HG03095 (cell line): Measurements from ENCODE around the gene ULK4.
"Not testable (repeated sequence)": the region's sequence is repeated elsewhere in the genome, so short reads cannot be mapped to it uniquely, and the experiment has no call there.

ENCODE experiments used
- ATAC-seq: cut with Tn5 transposase; IDR thresholded peaks from one replicate; pipeline ENCODE4 v1.9.1; 2021; ENCODE audit warnings: moderate library complexity; ENCODE audit not compliant: unreplicated experiment

The ULK4 gene

DNA sequence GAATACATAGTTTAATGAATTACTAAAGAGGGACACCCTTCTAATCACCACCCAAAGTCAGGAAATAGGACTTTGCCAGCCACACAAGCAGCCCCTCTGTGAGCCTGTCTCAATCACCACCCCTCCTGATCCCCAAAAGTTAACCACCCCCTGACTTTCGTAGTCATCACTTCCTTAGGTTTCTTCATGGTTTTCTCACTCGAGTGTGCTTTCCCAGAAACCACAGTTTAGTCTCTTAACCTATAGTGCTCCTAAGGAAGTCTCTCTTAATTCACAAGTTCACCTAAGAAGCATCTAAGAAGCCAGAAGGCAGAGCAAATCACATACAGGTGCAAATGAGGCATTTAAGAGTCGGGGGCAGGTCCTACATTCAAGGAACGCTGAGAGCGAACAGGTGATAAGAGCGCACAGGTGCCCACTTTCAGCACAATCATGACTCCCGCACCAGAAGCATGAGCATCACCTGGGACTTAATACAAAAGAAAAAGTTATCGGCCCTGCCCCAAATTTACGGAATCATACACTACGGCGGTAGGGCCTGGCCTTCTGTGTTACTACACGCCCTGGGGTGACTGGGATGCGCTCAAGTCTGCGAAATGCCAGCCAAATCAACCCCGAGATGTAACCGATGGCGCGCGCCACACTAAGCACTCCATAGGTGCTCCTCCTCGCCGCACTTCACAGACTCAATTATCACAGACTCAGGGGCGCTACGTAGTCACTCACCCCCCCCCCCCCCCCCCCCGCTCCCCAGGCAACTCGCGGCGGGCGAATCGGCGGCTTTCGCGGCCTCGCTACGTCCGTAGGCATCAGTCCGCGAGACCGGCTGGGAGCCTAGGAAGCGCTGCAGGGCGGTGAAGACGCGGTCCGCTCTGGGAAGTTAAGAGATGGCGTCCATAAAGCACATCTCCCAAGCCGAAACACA lies 815 bp downstream of the ULK4 start:
- ATAC-seq = peak; percentile 10

DNA sequence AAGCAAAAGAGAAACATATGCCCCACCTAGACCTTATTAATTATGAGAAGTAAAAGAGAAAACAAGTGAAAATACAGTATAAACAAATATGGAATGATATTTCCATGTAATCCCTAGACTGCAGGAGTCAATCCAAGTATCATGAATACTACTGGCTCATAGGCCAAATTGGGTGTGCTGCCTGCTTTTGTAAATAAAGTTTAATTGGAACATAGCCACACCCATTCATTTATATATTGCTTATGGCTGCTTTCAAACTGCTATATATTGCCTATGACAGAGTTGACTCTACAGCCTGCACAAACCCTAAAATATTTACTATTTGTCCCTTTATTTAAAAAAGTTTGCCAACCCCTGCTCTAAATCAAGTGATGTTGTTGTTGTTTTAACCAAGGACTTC lies 5.3 kb downstream of the ULK4 start:
- ATAC-seq = no peak

DNA sequence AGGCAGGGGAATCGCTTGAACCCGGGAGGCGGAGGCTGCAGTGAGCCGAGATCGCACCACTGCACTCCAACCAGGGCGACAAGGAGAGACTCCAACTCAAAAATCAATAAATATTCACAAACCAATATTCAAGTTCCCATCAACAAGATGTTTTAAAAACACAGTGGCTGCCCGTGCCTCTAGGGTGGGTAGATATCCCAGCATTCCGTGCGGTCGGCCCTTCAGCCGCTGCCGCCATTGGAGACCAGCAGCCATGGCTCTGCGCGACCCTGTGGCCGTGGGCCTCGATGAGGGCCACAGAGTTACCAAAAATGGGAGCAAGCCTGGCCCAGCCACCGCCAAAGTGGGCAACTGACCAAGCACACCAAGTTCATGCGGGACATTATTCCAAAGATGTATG lies 6.7 kb downstream of the ULK4 start:
- no peak for ATAC-seq

DNA sequence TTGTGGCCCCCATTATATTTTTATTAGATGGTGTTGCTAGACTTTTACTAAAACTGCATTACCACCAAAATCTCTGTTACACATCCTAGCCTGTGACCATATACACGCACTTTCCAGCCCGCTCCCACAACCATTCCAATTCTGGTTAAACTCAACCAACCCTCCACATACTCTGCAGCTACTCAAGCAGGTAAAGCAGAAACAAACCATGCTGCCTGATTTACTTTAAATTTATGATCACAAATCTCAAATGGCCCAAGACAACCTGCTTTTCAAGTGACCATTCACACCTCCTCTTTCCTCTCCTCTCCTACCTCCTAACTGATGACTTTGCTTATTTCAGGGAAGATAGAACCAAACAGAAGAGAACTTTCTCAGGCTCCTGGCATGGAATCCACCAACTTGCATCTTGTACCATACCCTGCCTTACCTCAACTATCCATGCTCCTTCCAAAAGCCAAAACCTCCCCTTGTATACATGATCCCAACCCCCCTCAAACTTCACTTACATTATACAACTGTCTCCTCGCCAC lies 18.5 kb downstream of the ULK4 start:
- ATAC-seq = no peak

DNA sequence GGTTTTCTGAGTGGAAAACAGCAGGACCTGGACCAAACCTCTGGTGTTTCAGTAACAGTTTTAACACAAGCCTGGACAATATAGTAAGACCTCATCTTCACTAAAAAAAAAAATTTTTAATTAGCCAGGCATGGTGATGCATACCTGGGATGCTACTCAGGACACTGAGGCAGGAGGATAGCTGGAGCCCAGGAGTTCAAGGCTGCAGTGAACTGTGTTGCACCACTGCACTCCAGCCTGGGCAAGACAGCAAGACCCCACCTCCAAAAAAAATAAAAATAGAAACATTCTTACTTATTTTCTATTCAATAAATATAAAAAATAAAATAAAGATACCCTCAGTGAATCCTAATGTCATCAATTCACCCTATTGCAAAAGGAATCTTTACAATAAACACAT lies 21.5 kb downstream of the ULK4 start:
- ATAC-seq = no peak

DNA sequence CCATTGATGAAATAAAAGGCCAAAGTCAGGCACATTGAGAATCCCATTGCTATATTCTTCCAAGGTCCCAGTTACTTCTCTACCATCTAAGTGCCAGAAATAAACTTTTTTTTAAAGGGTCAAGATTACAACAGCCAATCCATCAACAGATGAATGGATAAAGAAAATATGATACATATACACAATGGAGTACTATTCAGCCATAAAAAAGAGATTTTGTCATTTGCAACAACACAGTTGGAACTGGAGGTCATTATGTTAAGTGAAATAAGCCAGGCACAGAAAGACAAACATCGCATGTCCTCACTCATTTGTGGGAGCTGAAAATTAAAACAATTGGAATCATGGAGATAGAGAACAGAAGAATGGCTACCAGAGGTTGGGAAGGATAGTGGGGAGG lies 25.5 kb downstream of the ULK4 start:
- ATAC-seq = no peak

DNA sequence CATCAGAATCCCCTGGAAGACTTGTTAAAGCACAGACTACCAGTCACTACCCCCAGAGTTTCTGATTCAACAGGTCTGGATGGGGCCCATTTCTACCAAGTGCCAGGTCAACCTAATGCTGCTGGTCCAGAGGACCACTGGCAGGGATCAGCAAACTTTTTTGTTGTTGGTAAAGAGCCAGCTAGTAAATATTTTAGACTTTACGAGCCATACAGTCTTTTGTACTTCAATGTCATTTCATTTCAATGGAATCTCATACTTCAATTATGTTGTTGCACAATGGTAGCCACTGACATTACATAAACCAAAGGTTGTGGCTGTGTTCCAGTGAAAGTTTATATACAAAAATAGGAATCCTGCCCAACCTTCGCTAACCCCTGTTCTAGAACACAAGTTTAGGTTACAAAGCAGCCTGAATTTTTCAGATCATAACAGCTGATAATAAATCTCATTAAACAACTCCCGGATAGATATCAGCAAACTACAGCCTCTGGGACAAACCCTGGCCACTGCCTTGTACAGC lies 28.7 kb downstream of the ULK4 start:
- no peak for ATAC-seq

DNA sequence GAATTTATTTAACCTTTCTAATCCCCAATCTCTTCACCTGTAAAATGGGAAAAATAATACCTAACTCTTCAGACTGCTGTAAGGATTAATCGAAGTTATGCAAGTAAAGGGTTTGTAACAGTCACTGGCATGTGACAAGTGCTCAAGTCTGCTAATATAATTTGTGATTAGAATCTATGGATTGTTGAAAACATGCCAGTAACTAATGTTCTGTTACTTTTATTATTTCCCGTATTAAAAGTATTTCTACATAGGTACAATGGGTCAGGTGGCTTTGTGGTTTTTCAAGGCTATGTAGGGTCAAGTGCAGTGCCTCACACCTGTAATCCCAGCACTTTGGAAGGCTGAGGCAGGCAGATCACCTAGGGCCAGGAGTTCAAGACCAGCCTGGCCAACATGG lies 29.4 kb downstream of the ULK4 start:
- ATAC-seq = no peak

DNA sequence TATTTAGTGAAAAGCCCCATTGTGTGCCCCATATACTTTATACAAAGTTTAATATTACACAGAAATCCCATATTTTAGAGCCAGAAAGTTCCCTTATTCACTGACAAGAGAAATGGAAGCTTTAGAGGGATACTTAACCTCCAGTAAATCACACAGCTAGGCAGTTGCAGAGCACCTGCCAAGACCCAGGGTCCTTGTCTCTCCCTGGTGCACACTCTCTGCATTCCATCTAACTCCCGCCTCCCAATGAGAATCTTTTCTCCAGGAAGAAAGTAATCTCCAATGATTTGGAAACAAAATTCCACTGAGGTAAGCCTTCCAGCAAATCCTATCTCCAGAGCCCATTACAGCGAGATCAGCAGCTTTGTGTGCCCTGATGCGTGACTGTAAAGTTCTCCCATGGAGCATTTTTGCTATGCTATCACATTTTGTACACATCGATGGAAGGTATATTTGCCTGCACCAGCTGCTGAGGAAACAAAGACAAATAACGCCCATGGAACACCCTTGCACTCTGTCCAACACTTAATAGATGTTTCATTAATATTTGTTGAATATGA lies 41.4 kb downstream of the ULK4 start:
- no peak for ATAC-seq

DNA sequence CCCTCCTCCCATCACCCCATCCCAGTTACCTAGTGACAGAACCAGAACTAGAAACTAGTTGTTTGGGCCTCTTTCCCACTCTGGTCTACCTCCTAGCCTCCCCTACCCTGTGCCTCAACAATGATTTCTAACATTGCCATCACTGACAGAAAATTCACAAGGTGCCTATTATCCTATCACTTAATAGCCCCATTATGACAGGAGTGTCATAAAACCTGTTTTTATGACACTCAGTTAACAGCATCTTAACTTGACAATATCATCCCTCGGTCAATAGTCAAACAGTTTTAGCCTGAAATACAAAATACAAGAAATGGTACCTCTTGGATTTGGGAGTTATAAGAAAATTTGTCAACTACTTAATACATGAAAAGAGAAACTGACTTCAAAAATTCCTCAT lies 46.5 kb downstream of the ULK4 start:
- ATAC-seq = no peak

DNA sequence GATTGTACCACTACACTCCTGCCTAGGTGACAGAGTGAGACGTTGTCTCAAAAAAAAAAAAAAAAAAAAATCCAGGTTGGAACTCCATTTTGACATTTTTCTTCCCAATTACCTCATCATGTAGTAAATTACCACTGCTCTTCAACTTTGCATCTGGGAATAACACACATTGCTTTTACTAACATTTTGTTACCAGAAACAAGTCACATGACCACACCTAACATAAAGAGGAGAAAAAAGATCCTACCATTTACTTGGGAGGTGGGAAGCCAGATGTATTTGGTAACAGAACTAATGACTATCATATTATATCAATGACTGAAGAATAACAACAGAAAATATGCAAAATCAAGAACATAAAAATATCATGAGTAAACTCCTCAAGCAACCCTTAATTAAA lies 49.6 kb downstream of the ULK4 start:
- no peak for ATAC-seq

DNA sequence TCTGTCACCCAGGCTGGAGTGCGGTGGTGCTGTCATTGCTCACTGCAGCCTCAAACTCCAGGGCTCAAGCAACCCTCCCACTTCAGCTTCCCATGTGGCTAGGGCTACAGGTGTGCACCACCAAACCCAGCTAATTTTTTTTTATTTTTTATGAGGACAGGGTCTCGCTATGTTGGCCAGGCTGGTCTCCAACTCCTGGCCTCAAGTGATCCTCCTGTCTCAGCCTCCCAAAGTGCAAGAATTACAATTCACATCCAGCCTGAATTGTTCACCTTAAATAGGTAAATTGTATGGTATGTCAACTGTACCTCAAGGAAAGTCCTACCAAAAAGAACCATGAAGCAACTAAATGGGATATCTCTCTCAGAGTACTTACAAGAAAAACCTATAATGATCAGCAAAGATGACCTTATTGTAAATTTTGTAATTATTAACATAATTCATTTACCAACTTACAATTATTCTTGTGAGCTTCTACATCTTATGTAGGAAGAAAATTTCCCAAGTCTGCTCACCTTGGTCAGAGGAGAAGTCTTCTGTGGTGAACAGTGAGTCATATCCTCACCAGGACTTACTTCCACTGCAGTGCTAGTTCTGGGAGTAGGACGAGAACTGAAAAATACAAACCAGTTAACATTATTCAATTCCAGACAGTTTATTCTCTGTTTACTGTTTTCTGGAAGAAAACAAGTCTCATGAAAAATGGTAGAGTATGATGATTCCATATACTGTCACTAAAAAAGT lies 54.4 kb downstream of the ULK4 start:
- no peak for ATAC-seq

DNA sequence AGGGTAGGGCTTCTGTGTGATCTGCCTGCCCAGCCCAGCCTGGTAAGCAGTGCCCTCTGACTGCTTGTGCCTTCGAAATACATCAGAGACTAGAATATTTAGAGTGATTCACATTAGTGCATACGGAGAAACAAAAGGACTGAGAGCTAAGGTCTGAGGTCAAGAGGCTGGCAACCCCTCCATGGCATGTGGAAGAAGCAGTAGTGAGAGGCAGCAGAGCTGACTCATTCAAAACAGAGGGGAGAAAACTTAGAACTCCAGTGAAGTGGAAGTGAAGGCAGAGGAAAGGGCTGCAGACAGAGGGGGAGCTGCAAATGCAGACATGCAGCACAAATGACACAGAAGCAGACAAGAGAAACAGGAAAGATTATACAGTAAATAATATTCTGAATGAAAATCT lies 61.6 kb downstream of the ULK4 start:
- ATAC-seq = no peak

DNA sequence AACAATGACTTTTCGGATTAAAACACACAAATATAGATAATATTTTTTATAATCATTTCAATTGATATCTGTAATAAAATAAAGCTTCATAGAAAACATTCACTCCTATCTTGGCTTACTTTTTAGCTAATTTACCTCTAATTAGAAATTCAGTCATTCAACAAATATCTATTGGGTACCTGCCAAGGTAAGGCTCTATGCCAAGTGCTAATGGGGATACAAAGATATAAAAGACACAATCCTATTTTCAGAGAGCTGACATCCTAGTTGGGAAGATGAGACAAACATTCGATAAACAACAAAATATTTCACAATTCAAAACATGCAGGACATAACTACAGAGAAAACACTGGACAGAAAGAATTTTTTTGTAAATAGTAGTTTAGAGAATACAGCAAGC lies 63.3 kb downstream of the ULK4 start:
- ATAC-seq = no peak

DNA sequence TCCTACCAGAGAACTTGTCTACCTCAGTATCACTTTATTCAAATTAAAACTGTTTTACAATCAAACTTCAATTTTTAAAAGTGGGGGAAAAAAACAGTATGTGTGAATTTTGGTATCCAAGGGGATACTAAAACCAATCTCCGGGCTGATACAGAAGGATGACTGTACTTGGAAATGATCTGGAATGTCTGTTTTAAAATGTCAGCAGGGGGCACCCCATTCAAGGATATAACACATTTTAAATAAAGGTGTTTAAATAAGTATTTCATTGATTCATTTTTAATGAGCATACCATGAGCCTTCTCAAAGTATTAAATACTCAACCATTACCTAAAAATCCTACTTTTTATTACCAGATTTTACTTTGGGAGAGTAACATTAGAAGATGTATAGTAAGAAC lies 67.9 kb downstream of the ULK4 start:
- no peak for ATAC-seq

DNA sequence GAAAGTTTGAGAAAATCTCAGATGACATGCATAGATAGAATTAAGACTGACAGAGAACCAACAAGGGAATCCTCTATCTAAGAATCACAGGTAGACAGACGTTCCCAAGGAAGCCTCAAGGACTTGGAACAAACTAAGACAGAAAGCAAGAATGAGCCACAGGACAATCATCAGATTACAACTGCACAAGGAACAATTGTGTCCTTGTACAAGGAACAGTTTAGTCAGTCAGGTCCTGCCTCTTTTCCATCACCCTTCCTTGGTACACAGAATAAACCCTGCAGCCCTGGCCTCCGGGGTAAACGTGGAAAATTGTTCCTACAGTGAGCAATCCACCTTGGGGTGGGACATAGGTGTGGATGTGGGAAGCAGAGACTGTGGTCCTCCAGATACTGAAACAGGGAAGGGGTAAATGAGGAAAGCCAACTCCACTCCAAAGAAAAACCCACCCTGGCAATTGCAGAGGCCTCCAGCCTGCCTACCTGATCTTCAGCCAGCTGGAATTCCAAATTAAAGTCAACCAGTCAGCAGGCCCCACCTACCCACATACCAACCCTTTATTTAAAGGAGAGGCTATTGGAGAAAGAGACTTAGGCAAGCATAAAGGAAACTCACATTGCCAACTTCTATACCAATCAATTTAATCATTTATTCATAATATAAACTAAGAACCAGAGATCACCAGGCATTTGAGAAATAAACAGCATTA lies 73.4 kb downstream of the ULK4 start:
- ATAC-seq = no peak

DNA sequence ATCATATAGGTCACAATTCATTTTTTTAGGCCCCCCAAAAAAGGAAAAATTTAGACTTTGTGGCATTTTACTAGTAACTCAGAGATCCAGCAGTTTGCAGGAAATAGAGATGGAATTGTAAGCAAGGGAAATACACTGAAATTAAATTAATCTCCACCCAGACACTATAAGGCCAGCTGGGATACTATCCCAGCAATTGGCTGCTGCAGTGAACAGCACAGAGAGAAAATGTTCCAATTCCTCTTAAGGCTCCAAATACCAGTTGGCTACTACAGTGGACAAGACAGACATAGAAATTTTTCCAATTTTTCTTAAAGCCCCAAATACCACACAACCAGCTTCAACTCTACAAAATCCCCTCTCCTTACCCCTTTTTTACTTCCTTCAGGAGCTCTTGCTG lies 78.9 kb downstream of the ULK4 start:
- no peak for ATAC-seq

DNA sequence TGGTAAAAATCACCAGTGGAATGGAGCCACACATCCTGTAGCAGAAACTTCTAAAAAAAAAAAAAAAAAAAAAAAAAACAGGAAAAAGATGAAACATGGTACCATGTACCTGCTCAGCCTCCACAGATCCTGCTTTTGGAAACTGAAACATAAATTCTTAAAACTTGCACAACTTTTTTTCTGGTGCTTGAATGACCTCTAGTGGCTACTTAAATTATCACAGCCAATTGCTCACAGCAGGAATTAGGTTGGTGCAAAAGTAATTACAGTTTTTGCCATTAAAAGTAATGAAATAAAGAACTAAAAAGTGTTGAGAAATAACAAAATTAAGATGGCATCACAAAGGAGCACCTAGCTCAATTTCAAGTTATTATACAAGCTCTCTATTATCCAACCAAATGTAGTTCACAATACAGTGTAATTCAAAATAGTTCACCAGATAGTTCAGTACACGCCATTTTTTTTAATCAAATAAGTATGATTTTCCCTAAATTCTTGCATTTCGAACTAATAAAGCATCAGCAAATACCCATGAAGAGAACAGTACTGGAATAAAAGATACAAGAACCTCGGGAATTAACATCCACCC lies 80.6 kb downstream of the ULK4 start:
- no peak for ATAC-seq

DNA sequence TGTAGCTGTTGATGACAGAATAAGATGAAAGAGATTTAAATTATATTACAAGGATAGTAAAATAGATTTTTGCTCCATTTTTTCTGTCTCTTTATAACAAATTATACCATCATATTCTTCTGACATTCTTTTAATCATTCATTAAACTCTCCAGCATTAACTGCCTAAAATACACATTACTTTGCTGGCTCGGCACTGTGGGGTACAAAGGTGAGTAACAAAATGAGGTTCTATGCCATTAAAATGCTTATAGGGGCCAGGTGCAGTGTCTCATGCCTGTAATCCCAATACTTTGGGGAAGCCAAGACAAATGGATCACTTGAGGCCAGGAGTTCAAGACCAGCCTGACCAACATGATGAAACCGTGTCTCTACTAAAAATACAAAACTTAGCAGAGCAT lies 81.5 kb downstream of the ULK4 start:
- no peak for ATAC-seq

DNA sequence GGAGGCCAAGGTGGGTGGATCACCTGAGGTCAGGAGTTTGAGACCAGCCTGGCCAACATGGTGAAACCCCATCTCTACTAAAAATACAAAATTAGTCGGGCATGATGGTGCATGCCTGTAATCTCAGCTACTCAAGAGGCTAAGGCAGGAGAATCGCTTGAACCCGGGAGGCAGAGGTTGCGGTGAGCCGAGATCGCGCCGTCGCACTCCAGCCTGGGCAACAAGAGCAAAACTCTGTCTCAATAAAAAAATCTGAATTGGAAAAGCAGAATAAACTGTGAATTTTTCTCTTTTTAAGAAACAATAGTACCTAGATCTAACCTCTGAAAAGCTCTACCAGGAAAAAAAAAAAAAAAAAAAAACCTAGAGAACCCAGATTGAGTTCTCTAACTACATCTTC lies 84.2 kb downstream of the ULK4 start:
- ATAC-seq = not testable (repeated sequence)

DNA sequence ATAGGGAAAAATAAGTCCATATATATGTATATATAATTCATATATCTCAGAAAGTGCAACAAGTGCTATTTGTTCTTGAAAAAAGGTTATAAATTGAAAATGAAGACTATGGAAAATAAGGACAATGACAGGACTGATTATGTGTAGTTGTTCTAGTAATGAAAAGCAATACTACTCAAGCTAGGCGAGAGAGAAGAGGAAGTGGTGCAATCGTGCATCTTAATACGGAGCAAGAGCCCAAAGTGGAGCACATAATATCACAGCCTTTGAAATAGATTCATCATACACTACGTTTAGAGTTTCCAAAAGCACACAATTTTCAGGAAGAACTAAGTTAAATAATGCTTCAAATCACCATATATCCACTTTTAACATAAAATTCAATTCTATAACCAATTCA lies 87.9 kb downstream of the ULK4 start:
- ATAC-seq = no peak
